ENCODE results near the gene NOTCH3. TPM values are rescaled to one million over a fixed set of nuclear protein-coding genes. Genes with fewer than 3 reads are reported as not detected.

Gene NOTCH3
- total RNA-seq, 1 donor from 2014 or later, result 67.9 TPM

DNA sequence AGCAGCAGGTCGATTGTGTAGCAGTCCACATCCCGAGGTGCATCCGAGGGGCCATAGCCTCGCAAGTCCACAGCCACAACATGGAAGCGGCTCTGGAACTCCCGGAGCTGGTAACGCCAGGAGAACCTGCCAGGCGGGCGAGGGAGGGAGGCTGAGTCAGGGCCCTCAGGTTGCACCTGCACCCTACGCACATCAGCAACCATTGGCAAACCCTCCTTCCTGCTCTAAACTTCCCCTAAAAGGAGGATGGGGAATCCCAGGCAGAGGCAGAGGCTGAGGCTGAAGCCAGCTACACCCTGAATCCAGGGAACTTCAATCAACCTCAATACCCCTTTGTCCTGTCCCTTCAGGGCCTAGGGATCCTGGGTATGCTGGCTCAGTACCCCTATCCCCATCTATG, 30.5 kb upstream of the NOTCH3 start:
- no peak for DNase-seq
- Histone ChIP-seq H3K36me3 (peaks cover 11% of the 10 kb centered on the region), H3K27me3 (no peaks in the 10 kb centered on the region), H3K9me3 (no peaks in the 10 kb centered on the region), H3K4me3 (no peak overlapping the region), H3K27ac (no peak overlapping the region), H3K4me1 (peaks cover 8% of the 10 kb centered on the region)
- no peak for ATAC-seq
- TF ChIP-seq, protein P1, sequence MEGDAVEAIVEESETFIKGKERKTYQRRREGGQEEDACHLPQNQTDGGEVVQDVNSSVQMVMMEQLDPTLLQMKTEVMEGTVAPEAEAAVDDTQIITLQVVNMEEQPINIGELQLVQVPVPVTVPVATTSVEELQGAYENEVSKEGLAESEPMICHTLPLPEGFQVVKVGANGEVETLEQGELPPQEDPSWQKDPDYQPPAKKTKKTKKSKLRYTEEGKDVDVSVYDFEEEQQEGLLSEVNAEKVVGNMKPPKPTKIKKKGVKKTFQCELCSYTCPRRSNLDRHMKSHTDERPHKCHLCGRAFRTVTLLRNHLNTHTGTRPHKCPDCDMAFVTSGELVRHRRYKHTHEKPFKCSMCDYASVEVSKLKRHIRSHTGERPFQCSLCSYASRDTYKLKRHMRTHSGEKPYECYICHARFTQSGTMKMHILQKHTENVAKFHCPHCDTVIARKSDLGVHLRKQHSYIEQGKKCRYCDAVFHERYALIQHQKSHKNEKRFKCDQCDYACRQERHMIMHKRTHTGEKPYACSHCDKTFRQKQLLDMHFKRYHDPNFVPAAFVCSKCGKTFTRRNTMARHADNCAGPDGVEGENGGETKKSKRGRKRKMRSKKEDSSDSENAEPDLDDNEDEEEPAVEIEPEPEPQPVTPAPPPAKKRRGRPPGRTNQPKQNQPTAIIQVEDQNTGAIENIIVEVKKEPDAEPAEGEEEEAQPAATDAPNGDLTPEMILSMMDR (IDR thresholded peaks at IDR 0.05), result no peak
- intact Hi-C loops (cut with DNase I), result no loop called here

DNA sequence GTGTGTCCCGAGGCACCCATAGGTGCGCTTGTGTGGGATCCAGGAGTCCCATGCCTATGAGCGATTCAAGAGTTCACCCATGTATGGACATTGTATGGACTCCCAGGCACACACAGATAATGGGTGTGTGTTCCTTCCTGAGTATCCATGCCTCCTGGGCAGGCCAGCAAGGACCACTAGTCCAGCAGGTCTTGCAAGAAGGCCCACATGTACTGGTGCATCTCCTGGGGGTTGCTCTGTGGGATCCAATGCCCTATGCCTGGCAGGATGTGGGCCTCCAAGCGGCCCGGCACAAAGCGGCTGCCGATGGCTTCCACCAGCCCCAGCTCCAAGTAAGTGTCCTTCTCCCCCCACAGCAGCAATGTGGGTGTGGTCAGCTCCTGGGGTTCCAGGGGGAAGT, 26.5 kb upstream of the NOTCH3 start:
- no peaks in the 10 kb centered on the region for H3K36me3 ChIP-seq
- H3K9me3 ChIP-seq, result no peaks in the 10 kb centered on the region
- TF ChIP-seq, protein P1 (IDR thresholded peaks at IDR 0.05), result no peak
- intact Hi-C loops (cut with DNase I), result no loop called here
- H3K4me3 ChIP-seq, result no peak overlapping the region
- H3K27me3 ChIP-seq, result no peaks in the 10 kb centered on the region
- ATAC-seq, result no peak
- DNase-seq, result no peak
- H3K4me1 ChIP-seq, result peaks cover 20% of the 10 kb centered on the region
- no peak overlapping the region for H3K27ac ChIP-seq

DNA sequence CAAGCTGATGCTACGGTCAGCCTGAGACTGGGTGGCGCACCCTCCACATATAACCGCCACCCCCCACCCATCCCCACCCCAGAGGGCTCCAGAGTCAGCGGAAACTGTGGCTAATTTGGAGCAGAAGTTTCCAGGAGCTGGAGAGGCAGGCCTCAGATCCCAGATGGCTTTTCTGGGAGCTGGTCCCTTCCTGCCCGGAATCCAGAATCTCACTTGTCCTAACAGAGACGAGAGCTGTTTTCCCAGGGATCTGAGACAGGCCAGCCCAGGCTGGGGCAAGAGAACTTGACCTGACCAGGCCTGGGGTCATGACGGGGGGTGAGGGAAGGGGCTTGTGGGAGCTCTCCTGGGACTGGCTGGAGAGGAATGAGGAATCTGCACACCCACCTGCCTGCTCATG, 25.0 kb upstream of the NOTCH3 start:
- intact Hi-C loops (cut with DNase I), result no loop called here
- no peak for ATAC-seq
- Histone ChIP-seq H3K9me3 (no peaks in the 10 kb centered on the region), H3K4me1 (peaks cover 13% of the 10 kb centered on the region), H3K27me3 (no peaks in the 10 kb centered on the region), H3K27ac (no peak overlapping the region), H3K36me3 (no peaks in the 10 kb centered on the region), H3K4me3 (no peak overlapping the region)
- no peak for DNase-seq
- TF ChIP-seq, protein P1 (IDR thresholded peaks at IDR 0.05), result no peak

DNA sequence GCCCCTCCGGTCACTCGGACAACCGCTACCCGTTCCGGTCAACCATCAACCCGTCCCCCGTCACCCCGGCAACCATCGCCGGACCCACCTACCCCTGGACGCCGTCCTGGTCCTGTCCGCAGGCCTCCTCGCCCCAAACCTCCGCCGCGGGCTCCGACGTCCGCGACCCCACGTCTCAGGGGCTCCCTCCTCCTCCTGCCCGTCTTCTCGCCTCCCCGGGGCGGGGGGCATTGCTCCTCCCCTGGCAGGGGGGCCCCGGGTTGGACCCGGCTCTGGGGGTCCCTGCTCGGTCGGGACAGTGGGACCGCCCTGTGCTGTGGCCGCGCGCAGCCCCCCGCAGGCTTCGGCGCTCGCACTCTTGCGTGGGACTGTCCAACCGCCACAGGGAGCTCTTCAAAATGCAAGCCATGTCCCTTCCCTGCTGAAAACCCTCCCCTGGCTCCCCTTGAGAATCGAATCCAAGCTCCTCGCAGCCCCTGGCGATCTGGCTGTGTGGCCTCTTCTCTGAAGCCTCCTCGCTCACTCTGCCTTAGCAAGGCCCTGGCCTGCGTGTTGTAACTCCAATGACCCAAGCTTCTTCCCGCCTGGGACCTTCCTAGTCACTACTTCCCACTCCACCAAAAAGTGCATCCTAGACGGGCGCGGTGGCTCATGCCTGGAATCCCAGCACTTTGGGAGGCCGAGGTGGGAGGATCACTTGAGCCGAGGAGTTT, 23.0 kb upstream of the NOTCH3 start:
- intact Hi-C loops (cut with DNase I), result no loop called here
- no peaks in the 10 kb centered on the region for H3K36me3 ChIP-seq
- no peaks in the 10 kb centered on the region for H3K9me3 ChIP-seq
- DNase-seq (no peak), ATAC-seq (peak; percentile 31)
- H3K4me1 ChIP-seq, result peaks cover 13% of the 10 kb centered on the region
- no peaks in the 10 kb centered on the region for H3K27me3 ChIP-seq
- H3K4me3 ChIP-seq, result peak overlapping the region; percentile 62
- H3K27ac ChIP-seq, result peak overlapping the region; percentile 32
- TF ChIP-seq, protein P1 (IDR thresholded peaks at IDR 0.05), result no peak

DNA sequence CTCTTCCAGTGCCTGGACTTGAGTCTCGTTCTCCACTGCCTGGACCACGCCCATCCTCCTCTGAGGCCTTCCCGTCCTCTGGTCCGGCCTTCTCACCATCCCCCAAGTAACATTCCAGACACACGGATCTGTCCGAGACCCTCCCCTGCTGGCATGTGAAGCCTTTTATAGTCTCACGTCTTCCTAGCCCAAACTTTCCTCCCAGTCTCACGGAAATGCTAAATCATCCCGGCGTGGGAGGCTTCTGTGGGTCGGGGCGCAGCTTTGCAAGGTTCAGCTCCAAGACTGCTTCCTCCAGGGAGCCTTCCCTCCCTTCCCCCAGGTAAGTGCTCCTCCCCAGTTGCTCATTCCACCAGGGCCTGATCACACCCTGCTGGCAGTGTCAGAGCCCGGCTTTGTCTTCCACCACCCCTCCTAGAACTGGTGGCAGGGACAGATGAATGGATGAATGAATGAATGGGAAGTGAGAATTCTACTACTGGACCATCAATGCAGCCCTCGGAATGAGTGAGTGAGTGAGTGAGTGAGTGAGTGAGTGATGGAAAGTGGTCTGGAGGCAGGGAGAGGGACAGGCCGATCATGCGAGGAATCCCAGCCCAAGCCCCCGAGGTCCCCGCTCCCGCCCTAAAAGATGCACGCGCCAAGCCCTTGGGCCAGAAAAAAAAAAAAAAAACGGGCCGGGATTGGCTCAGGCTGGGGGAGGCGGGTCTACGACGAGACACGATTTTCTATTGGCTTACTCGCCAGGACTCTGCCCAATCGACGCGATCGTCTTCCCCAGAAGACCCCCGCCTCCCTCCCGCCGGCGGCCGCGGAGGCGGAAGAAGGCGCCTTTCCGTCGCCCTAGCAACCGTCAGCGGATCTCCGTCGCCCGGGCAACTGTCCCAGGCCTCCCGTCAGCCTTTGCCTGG, 22.2 kb upstream of the NOTCH3 start:
- TF ChIP-seq, protein P1 (IDR thresholded peaks at IDR 0.05), result no peak
- Histone ChIP-seq H3K9me3 (no peaks in the 10 kb centered on the region), H3K4me1 (peaks cover 13% of the 10 kb centered on the region), H3K36me3 (no peaks in the 10 kb centered on the region), H3K4me3 (peak overlapping the region; percentile 62), H3K27ac (no peak overlapping the region), H3K27me3 (no peaks in the 10 kb centered on the region)
- DNase-seq (peak; percentile 89), ATAC-seq (peak; percentile 95)
- intact Hi-C loops (cut with DNase I), result no loop called here

All from upper lobe of right lung (tissue), 1 donor.